IMR-90 (cell line): ENCODE measurements around the gene ZNF692. TPM values are rescaled to one million over a fixed set of nuclear protein-coding genes. Genes with fewer than 3 reads are reported as not detected.

ENCODE experiments used
- ATAC-seq: fragments of 200-7000 bp; cut with Tn5 transposase; 2 replicates; pipeline ENCODE4 v1.9.1; 2020; ENCODE audit warnings: low read depth, mild to moderate bottlenecking, moderate library complexity
- BruUV-seq: library from RNA; stranded (reverse); fragments of 400-500 nt; replicated peaks from 2 replicates; lab custom pipeline; 2021; lab: Mats Ljungman, UMichigan
- CTCF ChIA-PET: fragments of 300-600 bp; formaldehyde crosslinking; extraction: SDS; loops from one replicate; lab custom pipeline; 2021; ENCODE audit warnings: antibody characterized with exemption; lab: Yijun Ruan, JAX
- POLR2A ChIA-PET: fragments of 300-600 bp; sonication (Branson Sonifier 250); formaldehyde crosslinking; loops from one replicate; lab custom pipeline; 2022; ENCODE audit warnings: antibody characterized with exemption; ENCODE audit not compliant: unreplicated experiment; lab: Charles Lee
- DNase-seq: peaks from one replicate; pipeline ENCODE4 v3.0.0; 2013
- H2AFZ ChIP-seq: replicated peaks from 2 replicates; pipeline ENCODE3; 2013; ENCODE audit warnings: low read length, mild to moderate bottlenecking; ENCODE audit not compliant: poor library complexity
- H2AK5ac ChIP-seq: 2 replicates; pipeline ENCODE4 v1.6.1; 2013; ENCODE audit warnings: low read depth, low read length, inconsistent platforms
- H2AK9ac ChIP-seq: replicated peaks from 2 replicates; pipeline ENCODE3; 2013; ENCODE audit warnings: mild to moderate bottlenecking, low read depth, low read length, moderate library complexity; ENCODE audit not compliant: poor library complexity
- H2BK120ac ChIP-seq: 2 replicates; pipeline ENCODE4 v1.6.1; 2013; ENCODE audit warnings: low read depth, low read length, inconsistent platforms
- H2BK15ac ChIP-seq: 3 replicates; pipeline ENCODE4 v1.6.1; 2013; ENCODE audit warnings: low read depth, low read length, inconsistent platforms
- H2BK20ac ChIP-seq: 2 replicates; pipeline ENCODE4 v1.6.1; 2013; ENCODE audit warnings: low read depth, mild to moderate bottlenecking, inconsistent platforms, low read length, moderate library complexity
- H2BK5ac ChIP-seq: 2 replicates; pipeline ENCODE4 v1.6.1; 2013; ENCODE audit warnings: mild to moderate bottlenecking, low read depth, low read length, inconsistent platforms; ENCODE audit not compliant: poor library complexity, severe bottlenecking
- H3K14ac ChIP-seq: replicated peaks from 2 replicates; pipeline ENCODE4 v1.6.1; 2013; ENCODE audit warnings: low read depth, low read length, inconsistent platforms
- H3K18ac ChIP-seq: 2 replicates; pipeline ENCODE4 v1.6.1; 2013; ENCODE audit warnings: low read depth, low read length, control low read depth
- H3K23ac ChIP-seq: 2 replicates; pipeline ENCODE4 v1.6.1; 2013; ENCODE audit warnings: low read depth, low read length, inconsistent platforms
- H3K27ac ChIP-seq: 2 replicates; pipeline ENCODE4 v1.5.1; 2013; ENCODE audit warnings: mild to moderate bottlenecking, control low read depth, low read length; ENCODE audit not compliant: insufficient read depth
- H3K27me3 ChIP-seq: 2 replicates; pipeline ENCODE4 v1.6.1; 2013; ENCODE audit warnings: low read length; ENCODE audit not compliant: control insufficient read depth, insufficient read depth
- H3K36me3 ChIP-seq: 2 replicates; pipeline ENCODE4 v1.6.1; 2013; ENCODE audit warnings: low read length, mixed read lengths; ENCODE audit not compliant: control insufficient read depth, insufficient read depth
- H3K4ac ChIP-seq: 2 replicates; pipeline ENCODE4 v1.6.1; 2013; ENCODE audit warnings: low read depth, low read length, inconsistent platforms
- H3K4me1 ChIP-seq: 2 replicates; pipeline ENCODE4 v1.6.1; 2013; ENCODE audit warnings: low read length, mixed read lengths; ENCODE audit not compliant: control insufficient read depth, insufficient read depth
- H3K4me2 ChIP-seq: 2 replicates; pipeline ENCODE4 v1.6.1; 2013; ENCODE audit warnings: low read depth, mild to moderate bottlenecking, control low read depth, low read length, moderate library complexity
- H3K4me3 ChIP-seq: 2 replicates; pipeline ENCODE4 v1.5.1; 2013; ENCODE audit warnings: low read depth, mild to moderate bottlenecking, control low read depth, low read length, moderate library complexity; ENCODE audit not compliant: insufficient read depth
- H3K56ac ChIP-seq: 2 replicates; pipeline ENCODE4 v1.6.1; 2013; ENCODE audit warnings: low read length, inconsistent platforms; ENCODE audit not compliant: insufficient read depth; ENCODE audit errors: extremely low read depth
- H3K79me1 ChIP-seq, 2 experiments: 2 replicates each; pipeline ENCODE4 v1.6.1; 2013; ENCODE audit warnings: low read length in 2 of 2, inconsistent platforms in 1 of 2, low read depth in 1 of 2
- H3K9ac ChIP-seq: 2 replicates; pipeline ENCODE4 v1.6.1; 2013; ENCODE audit warnings: low read depth, low read length, control low read depth
- H3K9me1 ChIP-seq: 2 replicates; pipeline ENCODE4 v1.6.1; 2013; ENCODE audit warnings: low read length, inconsistent platforms; ENCODE audit not compliant: insufficient read depth
- H3K9me3 ChIP-seq: 2 replicates; pipeline ENCODE4 v1.6.1; 2013; ENCODE audit warnings: low read length; ENCODE audit not compliant: control insufficient read depth, insufficient read depth
- H4K20me1 ChIP-seq: 2 replicates; pipeline ENCODE4 v1.6.1; 2013; ENCODE audit warnings: low read length, inconsistent platforms; ENCODE audit not compliant: insufficient read depth
- H4K5ac ChIP-seq: 2 replicates; pipeline ENCODE4 v1.6.1; 2013; ENCODE audit warnings: mild to moderate bottlenecking, low read depth, low read length, control low read depth
- H4K8ac ChIP-seq, 2 experiments: 2 replicates each; pipeline ENCODE4 v1.6.1; 2013; ENCODE audit warnings: low read depth in 2 of 2, low read length in 2 of 2, control low read depth in 1 of 2, inconsistent platforms in 1 of 2
- H4K91ac ChIP-seq: 2 replicates; pipeline ENCODE4 v1.6.1; 2013; ENCODE audit warnings: low read depth, low read length, inconsistent platforms; ENCODE audit not compliant: insufficient read depth
- BHLHE40 ChIP-seq: fragments of 150-350 bp; IDR thresholded peaks from 2 replicates; pipeline ENCODE4 v1.6.1; 2016; ENCODE audit warnings: mild to moderate bottlenecking, low read depth, low read length
- CEBPB ChIP-seq: IDR thresholded peaks from 2 replicates; pipeline ENCODE4 v1.6.1; 2012; ENCODE audit warnings: low read depth, low read length, improper control_type of control experiment
- CHD1 ChIP-seq: IDR thresholded peaks from 2 replicates; pipeline ENCODE4 v1.6.1; 2012; ENCODE audit warnings: low read depth, low read length, improper control_type of control experiment
- ELK1 ChIP-seq: fragments of 150-350 bp; IDR thresholded peaks from 2 replicates; pipeline ENCODE4 v1.6.1; 2016; ENCODE audit warnings: low read depth, mild to moderate bottlenecking, low read length, moderate library complexity, borderline replicate concordance
- FOS ChIP-seq: fragments of 150-350 bp; IDR thresholded peaks from 2 replicates; pipeline ENCODE4 v1.6.1; 2016; ENCODE audit warnings: low read depth, low read length
- MAFK ChIP-seq: IDR thresholded peaks from 2 replicates; pipeline ENCODE4 v1.6.1; 2012; ENCODE audit warnings: low read depth, low read length, improper control_type of control experiment
- MAZ ChIP-seq: IDR thresholded peaks from 2 replicates; pipeline ENCODE4 v1.6.1; 2012; ENCODE audit warnings: low read depth, mild to moderate bottlenecking, low read length, improper control_type of control experiment, moderate library complexity, borderline replicate concordance
- MXI1 ChIP-seq: IDR thresholded peaks from 2 replicates; pipeline ENCODE4 v1.6.1; 2012; ENCODE audit warnings: low read depth, mild to moderate bottlenecking, low read length, moderate library complexity, borderline replicate concordance
- NFE2L2 ChIP-seq: fragments of 150-350 bp; IDR thresholded peaks from 2 replicates; pipeline ENCODE4 v1.6.1; 2016; ENCODE audit warnings: low read depth, mild to moderate bottlenecking, low read length
- POLR2A ChIP-seq: IDR thresholded peaks from 2 replicates; pipeline ENCODE4 v1.6.1; 2012; ENCODE audit warnings: mild to moderate bottlenecking, low read depth, low read length
- RAD21 ChIP-seq: IDR thresholded peaks from 2 replicates; pipeline ENCODE4 v1.6.1; 2012; ENCODE audit warnings: low read length, improper control_type of control experiment
- RCOR1 ChIP-seq: IDR thresholded peaks from 2 replicates; pipeline ENCODE4 v1.6.1; 2012; ENCODE audit warnings: mild to moderate bottlenecking, low read length, improper control_type of control experiment; ENCODE audit not compliant: insufficient replicate concordance
- RFX5 ChIP-seq: IDR thresholded peaks from 2 replicates; pipeline ENCODE4 v1.8.0; 2012; ENCODE audit warnings: low read depth, mild to moderate bottlenecking, low read length, moderate library complexity
- SMC3 ChIP-seq: fragments of 150-350 bp; IDR thresholded peaks from 2 replicates; pipeline ENCODE4 v1.6.1; 2016; ENCODE audit warnings: low read depth, mild to moderate bottlenecking, antibody characterized with exemption, low read length, moderate library complexity
- WGBS, 2 experiments: methylation state at CpG; one replicate each; pipeline versions ENCODE4 v1.1.5 to v1.1.7; 2013; ENCODE audit warnings: missing lambda C conversion rate in 2 of 2; ENCODE audit not compliant: insufficient read length in 1 of 2; ENCODE audit errors: extremely low coverage in 2 of 2; 5-methylcytosine and 5-hydroxymethylcytosine counted together
- dilution Hi-C: fragments of 300-500 bp; cut with HindIII; formaldehyde crosslinking; loops from one replicate; pipeline ENCODE4 v1.14.3; 2018; ENCODE audit warnings: low sequenced_read_pairs; ENCODE audit not compliant: unreplicated experiment
- in situ Hi-C: fragments of 300-500 bp; cut with MboI; formaldehyde crosslinking; loops from 3 replicates; pipeline ENCODE4 v1.14.3; 2019; ENCODE audit warnings: low sequenced_read_pairs, inconsistent platforms, mixed read lengths
- intact Hi-C: fragments of 100-400 bp; cut with micrococcal nuclease; formaldehyde crosslinking; loops from 2 replicates; pipeline ENCODE4 v1.10.0; 2022
- polyA plus RNA-seq, 3 experiments: library from polyadenylated mRNA; depleted of rRNA; stranded (reverse); fragments of >200 nt; gene quantifications; 2 replicates each; pipeline ENCODE4 v1.2.3, GENCODE V29; 2012; ENCODE audit warnings: low replicate concordance in 1 of 3
- total RNA-seq: library from RNA; depleted of rRNA; stranded (reverse); fragments of >200 nt; gene quantifications from 2 replicates; pipeline ENCODE4 v1.2.3, GENCODE V29; 2012
- TF ChIP-seq, protein P1 (sequence below): conservative IDR thresholded peaks from 2 replicates; pipeline ENCODE4 v1.5.1; 2012; ENCODE audit warnings: mild to moderate bottlenecking, low read depth, low read length, improper control_type of control experiment
- TF ChIP-seq, protein P2 (sequence below): fragments of 150-350 bp; IDR thresholded peaks from 2 replicates; pipeline ENCODE4 v1.6.1; 2017; ENCODE audit warnings: mild to moderate bottlenecking, antibody characterized with exemption, low read length, low read depth

ZNF692 gene
- total and polyA plus RNA-seq, 2 of the 4 experiments (the other 2 are of a cell fraction), result 7.3 to 50.4 TPM

DNA sequence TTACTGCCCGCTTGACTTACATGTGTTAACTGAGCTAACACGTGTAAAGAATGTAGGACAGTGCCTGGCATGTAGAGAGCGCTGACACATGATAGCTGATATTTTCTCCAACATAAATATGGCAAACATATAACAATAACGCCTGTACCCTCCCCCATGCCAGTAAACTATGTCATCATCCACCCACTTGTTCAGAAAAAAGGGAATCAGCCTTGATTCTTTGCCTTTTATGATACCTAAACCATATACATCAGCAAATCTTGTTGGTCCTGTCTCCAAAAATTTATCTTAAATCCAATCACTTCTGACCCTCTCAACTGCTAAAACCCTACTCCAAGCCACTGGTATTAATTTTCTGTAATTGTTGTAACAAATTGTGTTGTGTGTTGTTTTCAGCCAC, 1.1 kb upstream of the ZNF692 start:
- peaks cover 18% of the 10 kb centered on the region for H3K4me1 ChIP-seq
- intact Hi-C loops (no loop called here), dilution Hi-C loops (no loop called here), in situ Hi-C loops (no loop called here)
- no peak overlapping the region for H3K14ac ChIP-seq
- peak overlapping the region; percentile 94 to 99; a peak in 3 of 4 replicates for H4K8ac ChIP-seq
- H2BK5ac ChIP-seq, result no peak overlapping the region
- 67% methylated on average over 1 of the region's 4 CpGs; no CpG with 5 or more reads in 1 of the 2 experiments for WGBS, 2 experiments
- H3K9me1 ChIP-seq, result peaks cover 17% of the 10 kb centered on the region; the same call in 1 of the 2 replicates
- H4K91ac ChIP-seq, result no peak overlapping the region
- H3K27me3 ChIP-seq, result no peaks in the 10 kb centered on the region
- no peak overlapping the region for H2BK120ac ChIP-seq
- BruUV-seq, result no TSS peak
- peak overlapping the region; percentile 73; the same call in 1 of the 2 replicates for H4K5ac ChIP-seq
- no peak overlapping the region for H3K4me3 ChIP-seq
- POLR2A ChIA-PET, result no interaction called here
- H2AFZ ChIP-seq, result no peak overlapping the region
- H3K27ac ChIP-seq, result no peak overlapping the region
- H3K4ac ChIP-seq, result no peak overlapping the region; the same call in 1 of the 2 replicates
- H3K23ac ChIP-seq, result no peak overlapping the region
- H2AK5ac ChIP-seq, result peak overlapping the region; percentile 63; the same call in 1 of the 2 replicates
- peaks cover 12 to 24% of the 10 kb centered on the region in 2 experiments; a peak in 3 of 4 replicates for H3K79me1 ChIP-seq
- no peaks in the 10 kb centered on the region for H3K9me3 ChIP-seq
- DNase-seq (no peak), ATAC-seq (no peak)
- TF ChIP-seq CHD1, result no peak
- no peak for TF ChIP-seq NFE2L2
- TF ChIP-seq RFX5, result no peak
- TF ChIP-seq FOS, result no peak
- TF ChIP-seq ELK1, result no peak
- no peak for TF ChIP-seq RAD21
- TF ChIP-seq CEBPB, result no peak
- TF ChIP-seq POLR2A, result no peak
- TF ChIP-seq, protein P1, sequence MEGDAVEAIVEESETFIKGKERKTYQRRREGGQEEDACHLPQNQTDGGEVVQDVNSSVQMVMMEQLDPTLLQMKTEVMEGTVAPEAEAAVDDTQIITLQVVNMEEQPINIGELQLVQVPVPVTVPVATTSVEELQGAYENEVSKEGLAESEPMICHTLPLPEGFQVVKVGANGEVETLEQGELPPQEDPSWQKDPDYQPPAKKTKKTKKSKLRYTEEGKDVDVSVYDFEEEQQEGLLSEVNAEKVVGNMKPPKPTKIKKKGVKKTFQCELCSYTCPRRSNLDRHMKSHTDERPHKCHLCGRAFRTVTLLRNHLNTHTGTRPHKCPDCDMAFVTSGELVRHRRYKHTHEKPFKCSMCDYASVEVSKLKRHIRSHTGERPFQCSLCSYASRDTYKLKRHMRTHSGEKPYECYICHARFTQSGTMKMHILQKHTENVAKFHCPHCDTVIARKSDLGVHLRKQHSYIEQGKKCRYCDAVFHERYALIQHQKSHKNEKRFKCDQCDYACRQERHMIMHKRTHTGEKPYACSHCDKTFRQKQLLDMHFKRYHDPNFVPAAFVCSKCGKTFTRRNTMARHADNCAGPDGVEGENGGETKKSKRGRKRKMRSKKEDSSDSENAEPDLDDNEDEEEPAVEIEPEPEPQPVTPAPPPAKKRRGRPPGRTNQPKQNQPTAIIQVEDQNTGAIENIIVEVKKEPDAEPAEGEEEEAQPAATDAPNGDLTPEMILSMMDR, result no peak
- TF ChIP-seq MXI1, result no peak
- no peak for TF ChIP-seq SMC3
- no peak for TF ChIP-seq MAZ
- no peak for TF ChIP-seq BHLHE40
- no peak for TF ChIP-seq RCOR1
- TF ChIP-seq MAFK, result no peak
- TF ChIP-seq, protein P2, sequence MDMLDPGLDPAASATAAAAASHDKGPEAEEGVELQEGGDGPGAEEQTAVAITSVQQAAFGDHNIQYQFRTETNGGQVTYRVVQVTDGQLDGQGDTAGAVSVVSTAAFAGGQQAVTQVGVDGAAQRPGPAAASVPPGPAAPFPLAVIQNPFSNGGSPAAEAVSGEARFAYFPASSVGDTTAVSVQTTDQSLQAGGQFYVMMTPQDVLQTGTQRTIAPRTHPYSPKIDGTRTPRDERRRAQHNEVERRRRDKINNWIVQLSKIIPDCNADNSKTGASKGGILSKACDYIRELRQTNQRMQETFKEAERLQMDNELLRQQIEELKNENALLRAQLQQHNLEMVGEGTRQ, result no peak
- no peak overlapping the region for H3K56ac ChIP-seq
- H2AK9ac ChIP-seq, result no peak overlapping the region
- no peak overlapping the region for H3K9ac ChIP-seq
- 0 out of 3 replicates have a peak overlapping the region, but pooled peaks have one; percentile 10 for H2BK15ac ChIP-seq
- H3K18ac ChIP-seq, result no peak overlapping the region
- CTCF ChIA-PET, result no interaction called here
- H2BK20ac ChIP-seq, result no peak overlapping the region
- H3K4me2 ChIP-seq, result no peak overlapping the region
- H4K20me1 ChIP-seq, result no peaks in the 10 kb centered on the region
- peaks cover 5% of the 10 kb centered on the region; the same call in 1 of the 2 replicates for H3K36me3 ChIP-seq
